GM12892 (cell line): ENCODE data around the gene ORC5.

Experiments
- POLR2A ChIP-seq: IDR thresholded peaks from 2 replicates; pipeline ENCODE4 v1.6.1; 2011; ENCODE audit warnings: low read depth, low read length, control low read depth
- POLR2AphosphoS5 ChIP-seq: IDR thresholded peaks from 2 replicates; pipeline ENCODE4 v1.6.1; 2011; ENCODE audit warnings: low read depth, low read length, control low read depth
- TAF1 ChIP-seq: IDR thresholded peaks from 2 replicates; pipeline ENCODE4 v1.6.1; 2011; ENCODE audit warnings: low read depth, mild to moderate bottlenecking, control low read depth, low read length, borderline replicate concordance

DNA sequence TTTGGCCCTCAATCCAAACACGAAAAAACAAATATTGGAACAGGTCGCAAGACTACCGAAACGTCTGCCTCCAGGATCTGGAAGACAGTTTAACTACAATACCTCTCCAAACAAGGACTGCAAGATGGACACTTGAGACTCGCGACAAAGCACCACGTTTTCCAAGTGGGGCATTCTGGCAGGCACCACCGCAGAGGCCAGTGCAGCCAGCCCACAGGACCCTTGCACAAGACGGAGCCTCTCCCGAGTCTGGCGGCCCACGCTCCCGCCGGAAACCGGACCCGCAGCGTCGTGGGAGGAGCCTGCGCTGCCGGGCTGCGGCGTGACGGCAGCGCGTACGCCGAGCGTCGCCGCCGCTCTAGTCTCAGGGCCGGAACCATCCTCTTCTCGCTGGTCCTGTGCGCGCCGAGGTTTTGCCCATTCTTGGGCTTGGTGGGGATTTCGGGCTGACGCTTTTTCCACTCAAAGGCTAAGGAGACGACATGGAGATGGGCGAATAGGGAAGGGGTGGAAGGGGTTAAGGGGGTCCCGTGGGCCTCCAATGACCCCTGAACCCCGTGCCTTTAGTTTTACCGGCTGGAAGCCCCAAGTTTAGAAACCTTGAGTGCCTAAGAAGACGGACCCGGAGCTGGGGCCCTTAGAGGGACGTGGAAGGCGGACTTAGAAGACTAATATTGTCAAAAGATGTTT is at the start of gene ORC5:
- TF ChIP-seq POLR2AphosphoS5 (peak; percentile 97), POLR2A (peak; percentile 98), TAF1 (peak; percentile 86)
